ENCODE measurements around the gene PACS2.
"Not testable (repeated sequence)": the region's sequence is repeated elsewhere in the genome, so short reads cannot be mapped to it uniquely, and the experiment has no call there.

The PACS2 gene

GRCh38 chr14:105279642-105280361, 34.7 kb upstream of the PACS2 start:
- no peaks in the 10 kb centered on the region for H3K36me3 ChIP-seq (ENCODE audit: insufficient read depth, low read length)
- no peaks in the 10 kb centered on the region for H3K9me3 ChIP-seq (ENCODE audit: low read length)
- H3K27ac ChIP-seq (ENCODE audit: low read depth, low read length) = no peak overlapping the region
- H3K27me3 ChIP-seq (ENCODE audit: control insufficient read depth in 1 of 2, insufficient read depth in 2 of 2, low read length in 2 of 2) = no peaks in the 10 kb centered on the region
- no peaks in the 10 kb centered on the region for H3K4me1 ChIP-seq (ENCODE audit: insufficient read depth, low read length)
- no peak overlapping the region for H3K9ac ChIP-seq (ENCODE audit: low read length)
- no peak overlapping the region for H3K4me3 ChIP-seq (ENCODE audit: low read depth in 1 of 2, low read length in 2 of 2)

GRCh38 chr14:105280525-105280924, 34.0 kb upstream of the PACS2 start:
- no peak overlapping the region for H3K4me3 ChIP-seq (ENCODE audit: low read depth in 1 of 2, low read length in 2 of 2)
- H3K9ac ChIP-seq (ENCODE audit: low read length) = no peak overlapping the region
- H3K4me1 ChIP-seq (ENCODE audit: insufficient read depth, low read length) = no peaks in the 10 kb centered on the region
- H3K27ac ChIP-seq (ENCODE audit: low read depth, low read length) = no peak overlapping the region
- H3K27me3 ChIP-seq (ENCODE audit: control insufficient read depth in 1 of 2, insufficient read depth in 2 of 2, low read length in 2 of 2) = no peaks in the 10 kb centered on the region
- no peaks in the 10 kb centered on the region for H3K9me3 ChIP-seq (ENCODE audit: low read length)
- H3K36me3 ChIP-seq (ENCODE audit: insufficient read depth, low read length) = no peaks in the 10 kb centered on the region

- no peak overlapping the region for H3K27ac ChIP-seq (ENCODE audit: low read depth, low read length)
- no peaks in the 10 kb centered on the region for H3K36me3 ChIP-seq (ENCODE audit: insufficient read depth, low read length)
- no peaks in the 10 kb centered on the region for H3K27me3 ChIP-seq (ENCODE audit: control insufficient read depth in 1 of 2, insufficient read depth in 2 of 2, low read length in 2 of 2)
- H3K9me3 ChIP-seq (ENCODE audit: low read length) = no peaks in the 10 kb centered on the region
- no peaks in the 10 kb centered on the region for H3K4me1 ChIP-seq (ENCODE audit: insufficient read depth, low read length)
- H3K4me3 ChIP-seq (ENCODE audit: low read depth in 1 of 2, low read length in 2 of 2) = no peak overlapping the region
- no peak overlapping the region for H3K9ac ChIP-seq (ENCODE audit: low read length)
Observed at GRCh38 chr14:105281371-105282097, 33.0 kb upstream of the PACS2 start.

GRCh38 chr14:105282098-105282725, 32.3 kb upstream of the PACS2 start:
- Histone ChIP-seq H3K9ac (ENCODE audit: low read length) (no peak overlapping the region), H3K27ac (ENCODE audit: low read depth, low read length) (no peak overlapping the region), H3K36me3 (ENCODE audit: insufficient read depth, low read length) (no peaks in the 10 kb centered on the region), H3K9me3 (ENCODE audit: low read length) (no peaks in the 10 kb centered on the region), H3K4me1 (ENCODE audit: insufficient read depth, low read length) (no peaks in the 10 kb centered on the region), H3K4me3 (ENCODE audit: low read depth in 1 of 2, low read length in 2 of 2) (no peak overlapping the region), H3K27me3 (ENCODE audit: control insufficient read depth in 1 of 2, insufficient read depth in 2 of 2, low read length in 2 of 2) (no peaks in the 10 kb centered on the region)

GRCh38 chr14:105283028-105283427, 31.5 kb upstream of the PACS2 start:
- H3K4me1 ChIP-seq (ENCODE audit: insufficient read depth, low read length) = no peaks in the 10 kb centered on the region
- no peaks in the 10 kb centered on the region for H3K9me3 ChIP-seq (ENCODE audit: low read length)
- no peak overlapping the region for H3K4me3 ChIP-seq (ENCODE audit: low read depth in 1 of 2, low read length in 2 of 2)
- H3K9ac ChIP-seq (ENCODE audit: low read length) = no peak overlapping the region
- H3K27me3 ChIP-seq (ENCODE audit: control insufficient read depth in 1 of 2, insufficient read depth in 2 of 2, low read length in 2 of 2) = no peaks in the 10 kb centered on the region
- no peak overlapping the region for H3K27ac ChIP-seq (ENCODE audit: low read depth, low read length)
- H3K36me3 ChIP-seq (ENCODE audit: insufficient read depth, low read length) = no peaks in the 10 kb centered on the region

- no peak overlapping the region for H3K27ac ChIP-seq (ENCODE audit: low read depth, low read length)
- H3K27me3 ChIP-seq (ENCODE audit: control insufficient read depth in 1 of 2, insufficient read depth in 2 of 2, low read length in 2 of 2) = no peaks in the 10 kb centered on the region
- no peak overlapping the region for H3K9ac ChIP-seq (ENCODE audit: low read length)
Observed at GRCh38 chr14:105283899-105284298, 30.6 kb upstream of the PACS2 start.

GRCh38 chr14:105285174-105285573, 29.4 kb upstream of the PACS2 start:
- Histone ChIP-seq H3K27ac (ENCODE audit: low read depth, low read length) (no peak overlapping the region), H3K9me3 (ENCODE audit: low read length) (no peaks in the 10 kb centered on the region), H3K4me3 (ENCODE audit: low read depth in 1 of 2, low read length in 2 of 2) (no peak overlapping the region), H3K4me1 (ENCODE audit: insufficient read depth, low read length) (no peaks in the 10 kb centered on the region), H3K36me3 (ENCODE audit: insufficient read depth, low read length) (no peaks in the 10 kb centered on the region), H3K27me3 (ENCODE audit: control insufficient read depth in 1 of 2, insufficient read depth in 2 of 2, low read length in 2 of 2) (no peaks in the 10 kb centered on the region), H3K9ac (ENCODE audit: low read length) (no peak overlapping the region)

More at GRCh38 chr14:105283899-105284298, 30.6 kb upstream of the PACS2 start:
- Histone ChIP-seq H3K36me3 (ENCODE audit: insufficient read depth, low read length) (no peaks in the 10 kb centered on the region), H3K4me1 (ENCODE audit: insufficient read depth, low read length) (no peaks in the 10 kb centered on the region), H3K9me3 (ENCODE audit: low read length) (no peaks in the 10 kb centered on the region), H3K4me3 (ENCODE audit: low read depth in 1 of 2, low read length in 2 of 2) (no peak overlapping the region)

- Histone ChIP-seq H3K27me3 (ENCODE audit: control insufficient read depth in 1 of 2, insufficient read depth in 2 of 2, low read length in 2 of 2) (no peaks in the 10 kb centered on the region), H3K36me3 (ENCODE audit: insufficient read depth, low read length) (no peaks in the 10 kb centered on the region), H3K27ac (ENCODE audit: low read depth, low read length) (no peak overlapping the region), H3K4me3 (ENCODE audit: low read depth in 1 of 2, low read length in 2 of 2) (no peak overlapping the region), H3K9me3 (ENCODE audit: low read length) (no peaks in the 10 kb centered on the region), H3K9ac (ENCODE audit: low read length) (no peak overlapping the region), H3K4me1 (ENCODE audit: insufficient read depth, low read length) (no peaks in the 10 kb centered on the region)
Observed at GRCh38 chr14:105286759-105287144, 27.8 kb upstream of the PACS2 start.

- H3K4me1 ChIP-seq (ENCODE audit: insufficient read depth, low read length) = no peaks in the 10 kb centered on the region
- no peaks in the 10 kb centered on the region for H3K36me3 ChIP-seq (ENCODE audit: insufficient read depth, low read length)
- no peaks in the 10 kb centered on the region for H3K27me3 ChIP-seq (ENCODE audit: control insufficient read depth in 1 of 2, insufficient read depth in 2 of 2, low read length in 2 of 2)
- no peak overlapping the region for H3K4me3 ChIP-seq (ENCODE audit: low read depth in 1 of 2, low read length in 2 of 2)
- H3K27ac ChIP-seq (ENCODE audit: low read depth, low read length) = no peak overlapping the region
- H3K9me3 ChIP-seq (ENCODE audit: low read length) = no peaks in the 10 kb centered on the region
- H3K9ac ChIP-seq (ENCODE audit: low read length) = no peak overlapping the region
Observed at GRCh38 chr14:105287249-105288102, 27.1 kb upstream of the PACS2 start.

GRCh38 chr14:105288936-105289335, 25.6 kb upstream of the PACS2 start:
- H3K9me3 ChIP-seq (ENCODE audit: low read length); H3K36me3 ChIP-seq (ENCODE audit: insufficient read depth, low read length); H3K9ac ChIP-seq (ENCODE audit: low read length); H3K4me1 ChIP-seq (ENCODE audit: insufficient read depth, low read length); H3K27ac ChIP-seq (ENCODE audit: low read depth, low read length); H3K27me3 ChIP-seq (ENCODE audit: control insufficient read depth in 1 of 2, insufficient read depth in 2 of 2, low read length in 2 of 2); H3K4me3 ChIP-seq (ENCODE audit: low read depth in 1 of 2, low read length in 2 of 2): not testable (repeated sequence)
